T-helper 9 cell (primary cell): Measurements from ENCODE around the gene DCUN1D3.
"Not testable (repeated sequence)": the region's sequence is repeated elsewhere in the genome, so short reads cannot be mapped to it uniquely, and the experiment has no call there.

Experiments used
- DNase-seq: peaks from one replicate; pipeline ENCODE4 v3.0.0-alpha.2; 2020
- total RNA-seq, 2 donors: gene quantifications; one replicate each; lab custom pipeline; 2026; lab: John Stamatoyannopoulos, UW

Gene DCUN1D3
- total RNA-seq, result 7.7 to 18.5 reads per million in 2 donors

GRCh38 chr16:20900299-20901067 is at the start of gene DCUN1D3, which contains the start of gene LYRM1:
Gene DCUN1D3 (minus strand): TSS chr16:20900358. CDS start chr16:20862538, 37,820 bp downstream.
Gene LYRM1 (plus strand): TSS chr16:20900771. CDS start chr16:20915556, 14,785 bp downstream.
- peak; percentile 83 for DNase-seq

- DNase-seq, result no peak
These were observed 49.5 kb upstream of the DCUN1D3 start for GRCh38 chr16:20949660-20950059.

- no peak for DNase-seq
These were observed 48.3 kb upstream of the DCUN1D3 start for GRCh38 chr16:20948444-20948843.

GRCh38 chr16:20946015-20946629 is 46.0 kb upstream of the DCUN1D3 start:
- no peak for DNase-seq

- not testable (repeated sequence) for DNase-seq
These were observed 45.4 kb upstream of the DCUN1D3 start for GRCh38 chr16:20945575-20945875.

GRCh38 chr16:20944861-20945574 is 44.9 kb upstream of the DCUN1D3 start:
- no peak for DNase-seq

- no peak for DNase-seq
These were observed 42.1 kb upstream of the DCUN1D3 start for GRCh38 chr16:20942256-20942655.

GRCh38 chr16:20941636-20941926 is 41.4 kb upstream of the DCUN1D3 start:
- no peak for DNase-seq

GRCh38 chr16:20940871-20941635 is 40.9 kb upstream of the DCUN1D3 start:
- DNase-seq, result no peak

- DNase-seq, result no peak
These were observed 39.5 kb upstream of the DCUN1D3 start for GRCh38 chr16:20939611-20940010.

GRCh38 chr16:20938426-20938825 is 38.3 kb upstream of the DCUN1D3 start:
- DNase-seq, result no peak

- DNase-seq, result no peak
These were observed 37.6 kb upstream of the DCUN1D3 start for GRCh38 chr16:20937736-20938135.

GRCh38 chr16:20933589-20933988 is 33.4 kb upstream of the DCUN1D3 start:
- DNase-seq, result no peak

GRCh38 chr16:20931066-20931600 is 31.0 kb upstream of the DCUN1D3 start:
- DNase-seq, result no peak

GRCh38 chr16:20930365-20930690 is 30.2 kb upstream of the DCUN1D3 start:
- DNase-seq, result no peak

- not testable (repeated sequence) for DNase-seq
These were observed 29.7 kb upstream of the DCUN1D3 start for GRCh38 chr16:20929676-20930364.

GRCh38 chr16:20928774-20929411 is 28.7 kb upstream of the DCUN1D3 start:
- DNase-seq, result no peak

GRCh38 chr16:20925751-20926150 is 25.6 kb upstream of the DCUN1D3 start:
- DNase-seq, result no peak

GRCh38 chr16:20923876-20924275 is 23.7 kb upstream of the DCUN1D3 start:
- no peak for DNase-seq

- DNase-seq, result no peak
These were observed 20.6 kb upstream of the DCUN1D3 start for GRCh38 chr16:20920799-20921198.

GRCh38 chr16:20920091-20920490 is 19.9 kb upstream of the DCUN1D3 start:
- DNase-seq, result no peak
